DOHH2 (cell line): ENCODE data around the gene GHR.

ENCODE experiments used
- H3F3A ChIP-seq: fragments of 200-600 bp; sonication (generic), shearing (Covaris generic); 2 replicates; pipeline ENCODE4 v1.6.0; 2016; ENCODE audit warnings: antibody characterized with exemption, mild to moderate bottlenecking; ENCODE audit not compliant: control insufficient read depth, insufficient read depth
- H3K27ac ChIP-seq: fragments of 200-600 bp; sonication (generic); 2 replicates; pipeline ENCODE4 v1.5.1; 2014; ENCODE audit warnings: low read depth, mild to moderate bottlenecking, low read length, moderate library complexity
- H3K27me3 ChIP-seq: fragments of 200-600 bp; sonication (generic); 2 replicates; pipeline ENCODE4 v1.6.1; 2014; ENCODE audit warnings: mild to moderate bottlenecking, low read length, mixed read lengths; ENCODE audit not compliant: control insufficient read depth
- H3K36me3 ChIP-seq: fragments of 200-600 bp; sonication (generic); 2 replicates; pipeline ENCODE4 v1.6.1; 2014; ENCODE audit warnings: mild to moderate bottlenecking, low read length, moderate library complexity, mixed read lengths; ENCODE audit not compliant: control insufficient read depth
- H3K4me1 ChIP-seq: fragments of 200-600 bp; sonication (generic); 2 replicates; pipeline ENCODE4 v1.6.1; 2014; ENCODE audit warnings: mild to moderate bottlenecking, low read length, mixed read lengths; ENCODE audit not compliant: control insufficient read depth
- H3K4me2 ChIP-seq: fragments of 200-600 bp; sonication (generic); 2 replicates; pipeline ENCODE4 v1.6.0; 2014; ENCODE audit warnings: mild to moderate bottlenecking, low read length, moderate library complexity
- H3K4me3 ChIP-seq: fragments of 200-600 bp; sonication (generic); 2 replicates; pipeline ENCODE4 v1.5.1; 2014; ENCODE audit warnings: mild to moderate bottlenecking, low read length, mixed read lengths
- H3K79me2 ChIP-seq: fragments of 200-600 bp; sonication (generic); 2 replicates; pipeline ENCODE4 v1.6.1; 2014; ENCODE audit warnings: mild to moderate bottlenecking, low read length, mixed read lengths; ENCODE audit not compliant: control insufficient read depth
- H3K9me2 ChIP-seq: fragments of 200-600 bp; sonication (generic); replicated peaks from 2 replicates; pipeline ENCODE4 v1.6.1; 2014; ENCODE audit warnings: mild to moderate bottlenecking, low read length, mixed read lengths; ENCODE audit not compliant: control insufficient read depth
- H3K9me3 ChIP-seq: fragments of 200-600 bp; sonication (generic); 2 replicates; pipeline ENCODE4 v1.6.1; 2014; ENCODE audit warnings: antibody characterized with exemption, low read length, mixed read lengths; ENCODE audit not compliant: control insufficient read depth, insufficient read depth
- H4K20me1 ChIP-seq: fragments of 200-600 bp; sonication (generic); 2 replicates; pipeline ENCODE4 v1.6.0; 2014; ENCODE audit warnings: low read depth, mild to moderate bottlenecking, antibody characterized with exemption, low read length, moderate library complexity; ENCODE audit not compliant: control insufficient read depth, insufficient read depth
- EZH2phosphoT487 ChIP-seq: fragments of 200-600 bp; sonication (generic); IDR thresholded peaks from 2 replicates; pipeline ENCODE4 v1.6.1; 2017; ENCODE audit warnings: borderline replicate concordance, mild to moderate bottlenecking, antibody characterized with exemption, low read length, moderate library complexity, mixed read lengths
- TF ChIP-seq, protein P1 (sequence below): fragments of 200-600 bp; sonication (generic); IDR thresholded peaks from one replicate; pipeline ENCODE4 v1.5.1; 2014; ENCODE audit warnings: antibody characterized with exemption, mild to moderate bottlenecking, low read depth, low read length; ENCODE audit not compliant: poor library complexity, severe bottlenecking

Gene GHR

DNA sequence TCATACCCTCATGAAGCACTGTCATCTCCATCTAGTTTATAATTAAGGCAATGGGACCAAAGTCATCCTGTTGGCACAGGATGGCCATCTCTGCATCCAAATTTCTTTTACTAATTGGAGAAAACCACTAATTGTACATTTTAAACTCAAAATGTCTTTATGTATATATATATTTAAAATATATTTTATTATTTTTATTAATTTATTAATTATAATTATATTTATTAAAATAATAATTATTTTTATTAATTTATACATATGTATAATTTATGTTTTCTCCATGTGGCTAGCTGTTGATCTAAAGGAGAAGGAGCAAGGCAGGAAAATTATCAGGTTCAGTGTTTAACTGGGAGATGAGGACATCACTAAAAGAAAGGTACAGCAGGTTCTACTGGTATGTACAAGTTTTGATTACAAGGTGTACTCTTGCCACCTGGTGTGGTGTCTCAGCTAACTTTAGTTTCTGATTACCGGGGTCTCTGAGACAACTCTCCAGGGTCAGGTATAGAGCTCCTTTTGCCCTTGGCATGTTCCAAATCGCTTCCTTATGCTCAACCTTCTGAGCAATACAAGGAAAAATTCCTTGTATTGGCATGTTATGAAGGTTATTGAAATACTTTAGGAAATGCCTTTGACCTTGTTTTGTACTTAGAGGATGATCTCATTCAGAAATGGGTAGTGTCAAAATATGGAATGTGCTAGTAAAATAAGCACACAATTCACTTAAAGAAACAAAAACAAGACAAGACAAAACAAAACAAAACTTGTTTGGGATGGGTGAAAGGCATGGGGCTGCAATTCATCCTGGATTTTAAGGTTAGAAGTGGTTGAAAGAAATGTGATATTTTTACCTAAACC lies 79.6 kb downstream of the GHR start:
- no peaks in the 10 kb centered on the region for H3F3A ChIP-seq
- H3K4me2 ChIP-seq = no peak overlapping the region
- no peaks in the 10 kb centered on the region for H3K9me2 ChIP-seq
- no peaks in the 10 kb centered on the region for H3K27me3 ChIP-seq
- no peak for TF ChIP-seq EZH2phosphoT487
- TF ChIP-seq, protein P1, sequence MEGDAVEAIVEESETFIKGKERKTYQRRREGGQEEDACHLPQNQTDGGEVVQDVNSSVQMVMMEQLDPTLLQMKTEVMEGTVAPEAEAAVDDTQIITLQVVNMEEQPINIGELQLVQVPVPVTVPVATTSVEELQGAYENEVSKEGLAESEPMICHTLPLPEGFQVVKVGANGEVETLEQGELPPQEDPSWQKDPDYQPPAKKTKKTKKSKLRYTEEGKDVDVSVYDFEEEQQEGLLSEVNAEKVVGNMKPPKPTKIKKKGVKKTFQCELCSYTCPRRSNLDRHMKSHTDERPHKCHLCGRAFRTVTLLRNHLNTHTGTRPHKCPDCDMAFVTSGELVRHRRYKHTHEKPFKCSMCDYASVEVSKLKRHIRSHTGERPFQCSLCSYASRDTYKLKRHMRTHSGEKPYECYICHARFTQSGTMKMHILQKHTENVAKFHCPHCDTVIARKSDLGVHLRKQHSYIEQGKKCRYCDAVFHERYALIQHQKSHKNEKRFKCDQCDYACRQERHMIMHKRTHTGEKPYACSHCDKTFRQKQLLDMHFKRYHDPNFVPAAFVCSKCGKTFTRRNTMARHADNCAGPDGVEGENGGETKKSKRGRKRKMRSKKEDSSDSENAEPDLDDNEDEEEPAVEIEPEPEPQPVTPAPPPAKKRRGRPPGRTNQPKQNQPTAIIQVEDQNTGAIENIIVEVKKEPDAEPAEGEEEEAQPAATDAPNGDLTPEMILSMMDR = no peak
- H3K79me2 ChIP-seq = no peaks in the 10 kb centered on the region
- H3K4me1 ChIP-seq = no peaks in the 10 kb centered on the region
- H3K4me3 ChIP-seq = no peak overlapping the region
- H3K36me3 ChIP-seq = no peaks in the 10 kb centered on the region
- no peak overlapping the region for H3K27ac ChIP-seq
- no peaks in the 10 kb centered on the region for H4K20me1 ChIP-seq
- no peaks in the 10 kb centered on the region for H3K9me3 ChIP-seq

DNA sequence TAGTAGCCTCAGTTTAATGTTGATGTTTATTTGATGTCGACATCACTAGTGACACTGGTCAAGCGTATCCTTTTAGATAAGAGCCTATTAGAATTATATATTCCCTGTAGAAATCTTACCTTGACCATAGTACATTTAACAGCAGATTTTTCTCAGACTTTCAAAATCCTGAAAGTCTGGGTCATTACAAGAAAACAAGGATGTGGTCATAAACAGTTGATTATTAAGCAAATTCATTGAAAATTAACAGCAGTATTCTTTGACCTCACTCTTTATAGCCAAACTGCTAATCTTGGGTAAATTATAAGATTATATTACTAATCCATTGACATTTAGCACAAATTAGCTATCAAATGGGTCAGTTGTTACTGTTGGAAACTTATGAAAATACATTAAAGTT lies 83.4 kb downstream of the GHR start:
- Histone ChIP-seq H3K4me2 (no peak overlapping the region), H3K4me1 (no peaks in the 10 kb centered on the region), H3K9me3 (no peaks in the 10 kb centered on the region), H3K36me3 (no peaks in the 10 kb centered on the region), H3K9me2 (no peaks in the 10 kb centered on the region), H3K4me3 (no peak overlapping the region), H4K20me1 (no peaks in the 10 kb centered on the region), H3K27me3 (no peaks in the 10 kb centered on the region), H3K27ac (no peak overlapping the region), H3K79me2 (no peaks in the 10 kb centered on the region), H3F3A (no peaks in the 10 kb centered on the region)
- TF ChIP-seq, protein P1 = no peak
- no peak for TF ChIP-seq EZH2phosphoT487

DNA sequence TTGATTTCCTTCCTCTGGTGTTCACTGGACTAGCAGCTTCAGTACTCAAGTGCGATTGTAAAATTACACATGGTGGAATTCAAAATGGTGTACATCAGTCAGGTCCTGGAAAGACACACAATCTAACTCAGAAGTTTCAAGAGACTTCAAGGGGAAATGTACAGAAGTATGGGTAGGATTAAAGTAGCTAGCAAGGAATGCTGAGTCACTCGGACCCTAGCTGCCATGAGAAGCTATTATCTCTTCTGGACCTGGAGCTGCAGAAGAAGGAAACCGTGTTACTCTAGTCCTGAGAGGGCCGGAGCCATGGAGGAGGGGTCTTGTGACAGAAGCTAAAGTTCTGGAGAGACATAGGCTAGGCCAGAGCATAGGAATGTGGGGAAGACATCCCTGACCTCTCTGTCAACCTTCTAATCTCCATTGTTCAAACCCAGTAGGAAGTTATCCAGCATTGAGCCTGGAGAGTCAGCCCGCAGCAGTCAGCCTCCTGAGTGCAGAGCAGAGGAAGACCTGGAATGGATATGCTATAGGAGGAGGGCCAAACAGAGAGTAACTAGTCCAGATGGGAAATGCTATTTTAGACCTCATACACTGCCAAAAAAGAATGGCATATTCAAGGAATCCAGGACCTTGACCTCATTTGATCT lies 84.3 kb downstream of the GHR start:
- H3K27me3 ChIP-seq = no peaks in the 10 kb centered on the region
- no peaks in the 10 kb centered on the region for H3K9me2 ChIP-seq
- H3K9me3 ChIP-seq = no peaks in the 10 kb centered on the region
- no peaks in the 10 kb centered on the region for H3F3A ChIP-seq
- no peaks in the 10 kb centered on the region for H3K4me1 ChIP-seq
- H4K20me1 ChIP-seq = no peaks in the 10 kb centered on the region
- no peak overlapping the region for H3K4me2 ChIP-seq
- TF ChIP-seq EZH2phosphoT487 = no peak
- TF ChIP-seq, protein P1 = no peak
- H3K27ac ChIP-seq = no peak overlapping the region
- H3K79me2 ChIP-seq = no peaks in the 10 kb centered on the region
- H3K36me3 ChIP-seq = no peaks in the 10 kb centered on the region
- no peak overlapping the region for H3K4me3 ChIP-seq
